ENCODE results near the gene PXK.

PXK gene

GRCh38 chr3:58349792-58350626 lies 17.3 kb downstream of the PXK start:
- no peak for DNase-seq (ENCODE audit: low read depth)

GRCh38 chr3:58350627-58351013 lies 17.9 kb downstream of the PXK start:
- DNase-seq (ENCODE audit: low read depth), result no peak

- no peak for DNase-seq (ENCODE audit: low read depth)
Observed at GRCh38 chr3:58351920-58352319, 19.2 kb downstream of the PXK start.

GRCh38 chr3:58352626-58353025 lies 19.9 kb downstream of the PXK start:
- no peak for DNase-seq (ENCODE audit: low read depth)

GRCh38 chr3:58353722-58354553 lies 21.2 kb downstream of the PXK start:
- DNase-seq (ENCODE audit: low read depth), result no peak

GRCh38 chr3:58355179-58355578 lies 22.5 kb downstream of the PXK start:
- DNase-seq (ENCODE audit: low read depth), result no peak

- DNase-seq (ENCODE audit: low read depth), result no peak
Observed at GRCh38 chr3:58356054-58356453, 23.4 kb downstream of the PXK start.

GRCh38 chr3:58357402-58357801 lies 24.7 kb downstream of the PXK start:
- DNase-seq (ENCODE audit: low read depth), result no peak

- DNase-seq (ENCODE audit: low read depth), result no peak
Observed at GRCh38 chr3:58358092-58358491, 25.4 kb downstream of the PXK start.

GRCh38 chr3:58358808-58359207 lies 26.1 kb downstream of the PXK start:
- DNase-seq (ENCODE audit: low read depth), result no peak

- no peak for DNase-seq (ENCODE audit: low read depth)
Observed at GRCh38 chr3:58359621-58360020, 26.9 kb downstream of the PXK start.

- no peak for DNase-seq (ENCODE audit: low read depth)
Observed at GRCh38 chr3:58361866-58362265, 29.2 kb downstream of the PXK start.

GRCh38 chr3:58366699-58367098 lies 34.0 kb downstream of the PXK start:
- DNase-seq (ENCODE audit: low read depth), result no peak

GRCh38 chr3:58369038-58369437 lies 36.3 kb downstream of the PXK start:
- no peak for DNase-seq (ENCODE audit: low read depth)

- no peak for DNase-seq (ENCODE audit: low read depth)
Observed at GRCh38 chr3:58369876-58370275, 37.2 kb downstream of the PXK start.

- no peak for DNase-seq (ENCODE audit: low read depth)
Observed at GRCh38 chr3:58370407-58370806, 37.7 kb downstream of the PXK start.

GRCh38 chr3:58371754-58372153 lies 39.1 kb downstream of the PXK start:
- no peak for DNase-seq (ENCODE audit: low read depth)

- no peak for DNase-seq (ENCODE audit: low read depth)
Observed at GRCh38 chr3:58375254-58375653, 42.6 kb downstream of the PXK start.

- no peak for DNase-seq (ENCODE audit: low read depth)
Observed at GRCh38 chr3:58377168-58377567, 44.5 kb downstream of the PXK start.

GRCh38 chr3:58377750-58378149 lies 45.1 kb downstream of the PXK start:
- DNase-seq (ENCODE audit: low read depth), result no peak

- no peak for DNase-seq (ENCODE audit: low read depth)
Observed at GRCh38 chr3:58379351-58380073, 46.8 kb downstream of the PXK start.

- DNase-seq (ENCODE audit: low read depth), result no peak
Observed at GRCh38 chr3:58383476-58383875, 50.8 kb downstream of the PXK start.

GRCh38 chr3:58383904-58384303 lies 51.2 kb downstream of the PXK start:
- no peak for DNase-seq (ENCODE audit: low read depth)
